Measurements from ENCODE around the gene ZNF593.

DNA sequence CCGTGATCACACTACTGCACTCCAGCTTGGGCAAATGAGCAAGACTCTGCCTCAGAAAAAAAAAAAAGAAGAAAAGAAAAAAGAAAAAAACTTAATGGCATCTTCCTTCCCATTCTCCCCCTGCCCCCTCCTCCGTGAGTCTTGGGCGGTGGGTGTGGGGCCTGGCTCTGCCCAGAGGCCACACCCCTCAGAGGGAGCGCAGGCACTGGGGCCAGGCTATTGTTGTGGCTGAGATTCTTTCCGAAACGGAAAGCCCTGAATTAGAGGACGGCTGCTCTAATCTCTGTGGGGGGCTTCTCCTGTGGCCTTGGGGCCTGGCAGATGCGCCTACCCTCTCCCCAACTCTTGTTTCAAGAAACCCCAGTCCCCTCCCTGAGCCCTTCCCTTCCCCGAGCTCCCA lies 15.0 kb upstream of the ZNF593 start:
- TF ChIP-seq, protein P1, sequence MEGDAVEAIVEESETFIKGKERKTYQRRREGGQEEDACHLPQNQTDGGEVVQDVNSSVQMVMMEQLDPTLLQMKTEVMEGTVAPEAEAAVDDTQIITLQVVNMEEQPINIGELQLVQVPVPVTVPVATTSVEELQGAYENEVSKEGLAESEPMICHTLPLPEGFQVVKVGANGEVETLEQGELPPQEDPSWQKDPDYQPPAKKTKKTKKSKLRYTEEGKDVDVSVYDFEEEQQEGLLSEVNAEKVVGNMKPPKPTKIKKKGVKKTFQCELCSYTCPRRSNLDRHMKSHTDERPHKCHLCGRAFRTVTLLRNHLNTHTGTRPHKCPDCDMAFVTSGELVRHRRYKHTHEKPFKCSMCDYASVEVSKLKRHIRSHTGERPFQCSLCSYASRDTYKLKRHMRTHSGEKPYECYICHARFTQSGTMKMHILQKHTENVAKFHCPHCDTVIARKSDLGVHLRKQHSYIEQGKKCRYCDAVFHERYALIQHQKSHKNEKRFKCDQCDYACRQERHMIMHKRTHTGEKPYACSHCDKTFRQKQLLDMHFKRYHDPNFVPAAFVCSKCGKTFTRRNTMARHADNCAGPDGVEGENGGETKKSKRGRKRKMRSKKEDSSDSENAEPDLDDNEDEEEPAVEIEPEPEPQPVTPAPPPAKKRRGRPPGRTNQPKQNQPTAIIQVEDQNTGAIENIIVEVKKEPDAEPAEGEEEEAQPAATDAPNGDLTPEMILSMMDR (IDR thresholded peaks at IDR 0.05), result no peak
- TF ChIP-seq POLR2A (IDR thresholded peaks at IDR 0.05) (no peak), POLR2AphosphoS5 (IDR thresholded peaks at IDR 0.05) (no peak)

Measured in transverse colon (tissue), 4 donors.